HepG2 (cell line): ENCODE data around the gene SPATA33. TPM values are rescaled to one million over a fixed set of nuclear protein-coding genes. Genes with fewer than 3 reads are reported as not detected.
A peak's percentile ranks its signal among the peaks of the same experiment; 100 is the strongest.

ENCODE experiments used
- ELF4 ChIP-seq: sonication (generic); formaldehyde crosslinking; IDR thresholded peaks from 2 replicates; pipeline ENCODE4 v1.5.0; 2020; ENCODE audit warnings: missing genetic modification reagents, mild to moderate bottlenecking, moderate library complexity, borderline replicate concordance
- ERF ChIP-seq: IDR thresholded peaks from 2 replicates; pipeline ENCODE4 v1.6.1; 2018; ENCODE audit warnings: missing biosample characterization, missing genetic modification reagents
- HDAC1 ChIP-seq: sonication (generic); formaldehyde crosslinking; IDR thresholded peaks from 2 replicates; pipeline ENCODE4 v1.5.1; 2020; ENCODE audit warnings: mild to moderate bottlenecking, missing genetic modification reagents
- MBD4 ChIP-seq: IDR thresholded peaks from 2 replicates; pipeline ENCODE4 v1.6.1; 2012; ENCODE audit warnings: low read length, inconsistent platforms, borderline replicate concordance
- ONECUT2 ChIP-seq: sonication (generic); formaldehyde crosslinking; IDR thresholded peaks from 2 replicates; pipeline ENCODE4 v1.4.0; 2020; ENCODE audit warnings: missing genetic modification reagents
- RFXAP ChIP-seq: sonication (generic); formaldehyde crosslinking; IDR thresholded peaks from 2 replicates; pipeline ENCODE4 v1.4.0; 2020; ENCODE audit warnings: missing genetic modification reagents, borderline replicate concordance
- U2AF2 ChIP-seq: fragments of 200-400 bp; formaldehyde crosslinking; IDR thresholded peaks from 2 replicates; pipeline ENCODE4 v1.6.1; 2017; ENCODE audit warnings: low read depth, mild to moderate bottlenecking, low read length
- ZFYVE20 ChIP-seq: sonication (generic); formaldehyde crosslinking; IDR thresholded peaks from 2 replicates; pipeline ENCODE4 v1.8.0; 2023; ENCODE audit warnings: low read depth, mild to moderate bottlenecking, moderate library complexity, missing genetic modification reagents, borderline replicate concordance
- ZNF292 ChIP-seq: sonication (generic); formaldehyde crosslinking; IDR thresholded peaks from 2 replicates; pipeline ENCODE4 v1.8.1; 2022; ENCODE audit warnings: mild to moderate bottlenecking, low read depth, missing genetic modification reagents, borderline replicate concordance
- ZNF530 ChIP-seq: sonication (generic); formaldehyde crosslinking; IDR thresholded peaks from 2 replicates; pipeline ENCODE4 v1.5.0; 2020; ENCODE audit warnings: low read depth, mild to moderate bottlenecking, missing genetic modification reagents
- polyA plus RNA-seq, 8 experiments: library from polyadenylated mRNA; depleted of rRNA in 3 of 8; stranded (reverse) in 7 of 8; unstranded in 1 of 8; fragments of >200 nt; fragmentation: Illumina TruSeq in 4 of 8; extraction: Trizol in 4 of 8; gene quantifications; 2 replicates each; pipeline versions ENCODE4 v1.2.1 to v1.2.3, GENCODE V29; 2011 to 2016; ENCODE audit warnings: low read depth in 4 of 8, missing spikeins in 1 of 8, mixed read lengths in 1 of 8; ENCODE audit not compliant: insufficient read depth in 1 of 8
- total RNA-seq, 5 experiments: library from RNA; depleted of rRNA; stranded (reverse); fragments of >200 nt; fragmentation: Illumina TruSeq; extraction: Trizol; gene quantifications; 2 replicates each; pipeline ENCODE4 v1.2.3, GENCODE V29; 2016; ENCODE audit warnings: low read depth in 1 of 5
- TF ChIP-seq, protein P1 (sequence below): IDR thresholded peaks from 2 replicates; pipeline ENCODE4 v1.6.1; 2012; ENCODE audit warnings: low read depth, low read length, improper control_type of control experiment
- TF ChIP-seq, protein P2 (sequence below), 2 experiments: sonication (generic) in 1 of 2; formaldehyde crosslinking in 1 of 2; IDR thresholded peaks; 2 replicates each; pipeline versions ENCODE4 v1.5.1 to v1.6.1; 2011 to 2020; ENCODE audit warnings: borderline replicate concordance in 1 of 2, low read depth in 1 of 2, low read length in 1 of 2, mild to moderate bottlenecking in 1 of 2, missing genetic modification reagents in 1 of 2, moderate library complexity in 1 of 2
- TF ChIP-seq, protein P3 (sequence below): sonication (generic); formaldehyde crosslinking; IDR thresholded peaks from 2 replicates; pipeline ENCODE4 v1.8.0; 2022; ENCODE audit warnings: missing genetic modification reagents, mild to moderate bottlenecking, inconsistent platforms, borderline replicate concordance
- TF ChIP-seq, protein P4 (sequence below): sonication (generic); formaldehyde crosslinking; IDR thresholded peaks from 2 replicates; pipeline ENCODE4 v1.5.1; 2020; ENCODE audit warnings: mild to moderate bottlenecking, missing genetic modification reagents, borderline replicate concordance

SPATA33 gene
- total and polyA plus RNA-seq, 2 of the 13 experiments (the other 11 are each of a cell fraction or from before 2014, with no cell fraction given) = 5.7 to 11.0 TPM

DNA sequence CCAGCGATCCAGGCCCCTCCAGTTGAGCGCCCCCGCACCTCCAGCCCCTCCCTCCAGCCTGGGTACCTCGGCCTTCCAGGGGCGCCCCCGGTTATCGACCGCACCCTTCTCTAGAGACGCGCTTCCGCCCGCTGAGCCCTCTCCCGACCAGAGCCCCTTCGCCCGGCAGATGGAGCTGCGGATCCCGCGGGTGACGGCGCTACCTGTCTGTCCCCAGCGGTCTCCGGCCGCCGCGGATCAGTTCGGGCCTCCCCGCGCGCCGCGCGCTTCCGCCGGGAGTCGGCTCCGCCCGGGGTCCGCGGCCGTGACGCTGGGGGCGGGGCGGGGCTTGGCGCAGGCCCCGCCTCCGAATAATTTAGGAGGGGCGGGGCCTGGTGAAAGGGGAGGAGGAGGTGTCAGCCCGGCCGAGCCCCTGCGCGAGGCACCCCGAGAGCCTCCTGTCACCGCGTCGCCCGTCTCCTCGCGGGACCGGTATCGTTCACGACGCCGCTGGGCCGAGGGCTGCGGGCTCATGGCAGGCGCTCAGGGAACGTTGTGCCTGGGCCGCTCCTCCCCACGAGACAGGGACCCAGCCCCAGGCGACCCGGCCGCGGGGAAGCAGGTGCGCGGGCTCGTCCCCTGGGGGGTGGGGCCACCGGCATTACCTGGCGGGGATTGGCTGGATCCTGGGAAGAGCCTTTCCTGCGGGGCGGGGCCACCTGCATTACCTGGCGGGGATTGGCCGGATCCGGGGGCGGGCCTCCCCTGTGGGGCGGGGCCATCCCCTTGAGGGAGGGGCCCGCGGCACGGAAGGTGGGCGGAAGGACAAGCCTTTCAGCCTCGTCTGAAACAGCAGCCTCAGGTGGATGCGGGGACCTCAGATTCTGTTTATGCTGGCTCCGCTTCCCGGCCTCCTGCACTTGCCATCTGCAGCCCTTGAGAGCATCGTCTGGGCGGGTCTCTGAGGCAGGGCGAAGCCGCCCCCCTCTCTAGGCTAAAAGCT is 44.1 kb downstream of the SPATA33 start, which contains the start of gene SPATA2L (continued):
- TF ChIP-seq MBD4 (no peak), ZFYVE20 (0 out of 2 replicates have a peak, but pooled peaks have one; percentile 34), ERF (peak; percentile 38; the same call in 1 of the 2 replicates), ELF4 (no peak), RFXAP (CRISPR knock-in tag) (peak; percentile 76; the same call in 1 of the 2 replicates), U2AF2 (no peak), ONECUT2 (CRISPR knock-in tag) (peak; percentile 68), HDAC1 (CRISPR knock-in tag) (peak; percentile 91), ZNF530 (CRISPR knock-in tag) (no peak), ZNF292 (no peak)
- TF ChIP-seq, protein P1, sequence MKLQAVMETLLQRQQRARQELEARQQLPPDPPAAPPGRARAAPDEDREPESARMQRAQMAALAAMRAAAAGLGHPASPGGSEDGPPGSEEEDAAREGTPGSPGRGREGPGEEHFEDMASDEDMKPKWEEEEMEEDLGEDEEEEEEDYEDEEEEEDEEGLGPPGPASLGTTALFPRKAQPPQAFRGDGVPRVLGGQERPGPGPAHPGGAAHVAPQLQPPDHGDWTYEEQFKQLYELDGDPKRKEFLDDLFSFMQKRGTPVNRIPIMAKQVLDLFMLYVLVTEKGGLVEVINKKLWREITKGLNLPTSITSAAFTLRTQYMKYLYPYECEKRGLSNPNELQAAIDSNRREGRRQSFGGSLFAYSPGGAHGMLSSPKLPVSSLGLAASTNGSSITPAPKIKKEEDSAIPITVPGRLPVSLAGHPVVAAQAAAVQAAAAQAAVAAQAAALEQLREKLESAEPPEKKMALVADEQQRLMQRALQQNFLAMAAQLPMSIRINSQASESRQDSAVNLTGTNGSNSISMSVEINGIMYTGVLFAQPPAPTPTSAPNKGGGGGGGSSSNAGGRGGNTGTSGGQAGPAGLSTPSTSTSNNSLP = 0 out of 2 replicates have a peak, but pooled peaks have one; percentile 8
- TF ChIP-seq, protein P2, sequence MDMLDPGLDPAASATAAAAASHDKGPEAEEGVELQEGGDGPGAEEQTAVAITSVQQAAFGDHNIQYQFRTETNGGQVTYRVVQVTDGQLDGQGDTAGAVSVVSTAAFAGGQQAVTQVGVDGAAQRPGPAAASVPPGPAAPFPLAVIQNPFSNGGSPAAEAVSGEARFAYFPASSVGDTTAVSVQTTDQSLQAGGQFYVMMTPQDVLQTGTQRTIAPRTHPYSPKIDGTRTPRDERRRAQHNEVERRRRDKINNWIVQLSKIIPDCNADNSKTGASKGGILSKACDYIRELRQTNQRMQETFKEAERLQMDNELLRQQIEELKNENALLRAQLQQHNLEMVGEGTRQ (IDR thresholded peaks at IDR 0.05; ENCODE audit: low read depth, low read length) = no peak
- TF ChIP-seq, protein P2 (CRISPR knock-in tag; IDR thresholded peaks at IDR 0.05; ENCODE audit: borderline replicate concordance) = no peak
- TF ChIP-seq, protein P3, sequence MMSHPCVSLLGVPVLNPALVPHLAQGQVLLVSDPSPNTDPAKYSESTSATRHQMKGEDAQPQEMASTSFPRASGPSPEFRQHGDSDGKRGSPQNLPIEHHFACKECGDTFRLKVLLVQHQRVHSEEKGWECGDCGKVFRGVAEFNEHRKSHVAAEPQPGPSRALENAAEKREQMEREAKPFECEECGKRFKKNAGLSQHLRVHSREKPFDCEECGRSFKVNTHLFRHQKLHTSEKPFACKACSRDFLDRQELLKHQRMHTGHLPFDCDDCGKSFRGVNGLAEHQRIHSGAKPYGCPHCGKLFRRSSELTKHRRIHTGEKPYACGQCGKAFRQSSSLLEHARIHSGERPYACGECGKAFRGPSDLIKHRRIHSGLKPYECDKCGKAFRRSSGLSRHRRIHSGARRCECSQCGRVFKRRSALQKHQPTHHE (CRISPR knock-in tag) = no peak
- TF ChIP-seq, protein P4, sequence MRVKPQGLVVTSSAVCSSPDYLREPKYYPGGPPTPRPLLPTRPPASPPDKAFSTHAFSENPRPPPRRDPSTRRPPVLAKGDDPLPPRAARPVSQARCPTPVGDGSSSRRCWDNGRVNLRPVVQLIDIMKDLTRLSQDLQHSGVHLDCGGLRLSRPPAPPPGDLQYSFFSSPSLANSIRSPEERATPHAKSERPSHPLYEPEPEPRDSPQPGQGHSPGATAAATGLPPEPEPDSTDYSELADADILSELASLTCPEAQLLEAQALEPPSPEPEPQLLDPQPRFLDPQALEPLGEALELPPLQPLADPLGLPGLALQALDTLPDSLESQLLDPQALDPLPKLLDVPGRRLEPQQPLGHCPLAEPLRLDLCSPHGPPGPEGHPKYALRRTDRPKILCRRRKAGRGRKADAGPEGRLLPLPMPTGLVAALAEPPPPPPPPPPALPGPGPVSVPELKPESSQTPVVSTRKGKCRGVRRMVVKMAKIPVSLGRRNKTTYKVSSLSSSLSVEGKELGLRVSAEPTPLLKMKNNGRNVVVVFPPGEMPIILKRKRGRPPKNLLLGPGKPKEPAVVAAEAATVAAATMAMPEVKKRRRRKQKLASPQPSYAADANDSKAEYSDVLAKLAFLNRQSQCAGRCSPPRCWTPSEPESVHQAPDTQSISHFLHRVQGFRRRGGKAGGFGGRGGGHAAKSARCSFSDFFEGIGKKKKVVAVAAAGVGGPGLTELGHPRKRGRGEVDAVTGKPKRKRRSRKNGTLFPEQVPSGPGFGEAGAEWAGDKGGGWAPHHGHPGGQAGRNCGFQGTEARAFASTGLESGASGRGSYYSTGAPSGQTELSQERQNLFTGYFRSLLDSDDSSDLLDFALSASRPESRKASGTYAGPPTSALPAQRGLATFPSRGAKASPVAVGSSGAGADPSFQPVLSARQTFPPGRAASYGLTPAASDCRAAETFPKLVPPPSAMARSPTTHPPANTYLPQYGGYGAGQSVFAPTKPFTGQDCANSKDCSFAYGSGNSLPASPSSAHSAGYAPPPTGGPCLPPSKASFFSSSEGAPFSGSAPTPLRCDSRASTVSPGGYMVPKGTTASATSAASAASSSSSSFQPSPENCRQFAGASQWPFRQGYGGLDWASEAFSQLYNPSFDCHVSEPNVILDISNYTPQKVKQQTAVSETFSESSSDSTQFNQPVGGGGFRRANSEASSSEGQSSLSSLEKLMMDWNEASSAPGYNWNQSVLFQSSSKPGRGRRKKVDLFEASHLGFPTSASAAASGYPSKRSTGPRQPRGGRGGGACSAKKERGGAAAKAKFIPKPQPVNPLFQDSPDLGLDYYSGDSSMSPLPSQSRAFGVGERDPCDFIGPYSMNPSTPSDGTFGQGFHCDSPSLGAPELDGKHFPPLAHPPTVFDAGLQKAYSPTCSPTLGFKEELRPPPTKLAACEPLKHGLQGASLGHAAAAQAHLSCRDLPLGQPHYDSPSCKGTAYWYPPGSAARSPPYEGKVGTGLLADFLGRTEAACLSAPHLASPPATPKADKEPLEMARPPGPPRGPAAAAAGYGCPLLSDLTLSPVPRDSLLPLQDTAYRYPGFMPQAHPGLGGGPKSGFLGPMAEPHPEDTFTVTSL (CRISPR knock-in tag) = 0 out of 2 replicates have a peak, but pooled peaks have one; percentile 9
